Chondrocyte (in vitro differentiated cells): ENCODE results near the gene SS18L1. TPM values are rescaled to one million over a fixed set of nuclear protein-coding genes. Genes with fewer than 3 reads are reported as not detected.

Experiments used
- DNase-seq: peaks from one replicate; pipeline ENCODE4 v3.0.0; 2021; ENCODE audit warnings: mixed read lengths, low spot score
- H3K27ac Mint-ChIP-seq: one replicate; pipeline ENCODE4 v1.8.0; 2021; ENCODE audit warnings: mild to moderate bottlenecking, moderate library complexity, mixed read lengths; ENCODE audit not compliant: unreplicated experiment
- H3K27me3 Mint-ChIP-seq: 2 replicates; pipeline ENCODE4 v1.8.0; 2021; ENCODE audit warnings: low read depth, mixed read lengths
- H3K36me3 Mint-ChIP-seq: 2 replicates; pipeline ENCODE4 v1.8.0; 2021; ENCODE audit warnings: low read depth, mixed read lengths
- H3K4me1 Mint-ChIP-seq: 2 replicates; pipeline ENCODE4 v1.8.0; 2021; ENCODE audit warnings: low read depth, mild to moderate bottlenecking, mixed read lengths
- H3K4me3 Mint-ChIP-seq: one replicate; pipeline ENCODE4 v1.8.0; 2021; ENCODE audit warnings: mild to moderate bottlenecking, moderate library complexity, mixed read lengths; ENCODE audit not compliant: unreplicated experiment
- H3K9me3 Mint-ChIP-seq: 2 replicates; pipeline ENCODE4 v1.8.0; 2021; ENCODE audit warnings: low read depth, mixed read lengths
- CTCF ChIP-seq: fragments of 200-600 bp; sonication (generic); IDR thresholded peaks from 2 replicates; pipeline ENCODE4 v1.5.0; 2021; ENCODE audit warnings: antibody characterized with exemption, mild to moderate bottlenecking, moderate library complexity
- total RNA-seq: library from RNA; stranded (reverse); gene quantifications from 3 replicates; pipeline ENCODE4 v1.2.1, GENCODE V29; 2021

Gene SS18L1
- total RNA-seq, 1 donor from 2014 or later = 13.4 TPM

- no peak for DNase-seq
- TF ChIP-seq CTCF = peak; percentile 13
- Mint-ChIP-seq H3K36me3 (peaks cover 9% of the 10 kb centered on the region), H3K4me1 (peaks cover 34% of the 10 kb centered on the region), H3K27me3 (peaks cover 16% of the 10 kb centered on the region), H3K27ac (peak within 1 kb of the TSS; percentile 96), H3K9me3 (no peaks in the 10 kb centered on the region), H3K4me3 (peak within 1 kb of the TSS; percentile 77)
Observed at GRCh38 chr20:62121776-62122653, 21.6 kb upstream of the SS18L1 start, which contains the start of gene LSM14B. Gene LSM14B (plus strand): TSS chr20:62122475. CDS start chr20:62122667, 192 bp downstream.

- Mint-ChIP-seq H3K4me3 (peak overlapping the region; percentile 74), H3K27me3 (peaks cover 9% of the 10 kb centered on the region), H3K9me3 (no peaks in the 10 kb centered on the region), H3K36me3 (peaks cover 13% of the 10 kb centered on the region), H3K4me1 (peaks cover 34% of the 10 kb centered on the region), H3K27ac (peak overlapping the region; percentile 85)
- no peak for DNase-seq
- TF ChIP-seq CTCF = no peak
Observed at GRCh38 chr20:62122654-62123449, 20.7 kb upstream of the SS18L1 start.

- Mint-ChIP-seq H3K4me1 (peaks cover 34% of the 10 kb centered on the region), H3K27ac (peak overlapping the region; percentile 85), H3K27me3 (peaks cover 8% of the 10 kb centered on the region), H3K9me3 (no peaks in the 10 kb centered on the region), H3K36me3 (peaks cover 17% of the 10 kb centered on the region), H3K4me3 (peak overlapping the region; percentile 74)
- TF ChIP-seq CTCF = no peak
- no peak for DNase-seq
Observed at GRCh38 chr20:62123450-62124118, 20.0 kb upstream of the SS18L1 start.

GRCh38 chr20:62126141-62126540, 17.4 kb upstream of the SS18L1 start:
- Mint-ChIP-seq H3K4me1 (peaks cover 19% of the 10 kb centered on the region), H3K36me3 (peaks cover 31% of the 10 kb centered on the region), H3K9me3 (no peaks in the 10 kb centered on the region), H3K27me3 (no peaks in the 10 kb centered on the region), H3K4me3 (no peak overlapping the region), H3K27ac (no peak overlapping the region)
- no peak for TF ChIP-seq CTCF
- no peak for DNase-seq

GRCh38 chr20:62127799-62128198, 15.8 kb upstream of the SS18L1 start:
- Mint-ChIP-seq H3K9me3 (no peaks in the 10 kb centered on the region), H3K4me1 (peaks cover 17% of the 10 kb centered on the region), H3K36me3 (peaks cover 43% of the 10 kb centered on the region), H3K27me3 (no peaks in the 10 kb centered on the region), H3K4me3 (no peak overlapping the region), H3K27ac (no peak overlapping the region)
- no peak for TF ChIP-seq CTCF
- no peak for DNase-seq
